NCI-H2171 treated with DMSO at 0.1 percent for 48 hours (cell line): ENCODE measurements around the gene ZBTB8B.
"Not testable (repeated sequence)": the region's sequence is repeated elsewhere in the genome, so short reads cannot be mapped to it uniquely, and the experiment has no call there.

Experiments
- DNase-seq: peaks from one replicate; lab custom pipeline; 2025; lab: John Stamatoyannopoulos, UW

The ZBTB8B gene

DNA sequence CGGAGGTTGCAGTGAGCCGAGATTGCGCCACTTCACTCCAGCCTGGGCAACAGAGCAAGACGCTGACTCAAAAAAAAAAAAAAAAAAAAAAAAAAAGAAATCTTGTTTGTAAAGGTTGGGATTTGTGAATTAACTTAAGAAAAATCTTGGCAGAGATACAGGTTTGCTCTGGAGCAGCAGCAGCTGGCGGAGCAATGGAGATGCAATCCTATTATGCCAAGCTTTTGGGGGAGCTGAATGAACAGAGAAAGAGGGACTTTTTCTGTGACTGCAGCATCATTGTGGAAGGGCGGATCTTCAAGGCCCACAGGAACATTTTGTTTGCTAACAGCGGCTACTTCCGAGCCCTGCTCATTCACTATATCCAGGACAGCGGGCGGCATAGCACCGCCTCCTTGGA lies 5.6 kb downstream of the ZBTB8B start:
- DNase-seq = no peak

DNA sequence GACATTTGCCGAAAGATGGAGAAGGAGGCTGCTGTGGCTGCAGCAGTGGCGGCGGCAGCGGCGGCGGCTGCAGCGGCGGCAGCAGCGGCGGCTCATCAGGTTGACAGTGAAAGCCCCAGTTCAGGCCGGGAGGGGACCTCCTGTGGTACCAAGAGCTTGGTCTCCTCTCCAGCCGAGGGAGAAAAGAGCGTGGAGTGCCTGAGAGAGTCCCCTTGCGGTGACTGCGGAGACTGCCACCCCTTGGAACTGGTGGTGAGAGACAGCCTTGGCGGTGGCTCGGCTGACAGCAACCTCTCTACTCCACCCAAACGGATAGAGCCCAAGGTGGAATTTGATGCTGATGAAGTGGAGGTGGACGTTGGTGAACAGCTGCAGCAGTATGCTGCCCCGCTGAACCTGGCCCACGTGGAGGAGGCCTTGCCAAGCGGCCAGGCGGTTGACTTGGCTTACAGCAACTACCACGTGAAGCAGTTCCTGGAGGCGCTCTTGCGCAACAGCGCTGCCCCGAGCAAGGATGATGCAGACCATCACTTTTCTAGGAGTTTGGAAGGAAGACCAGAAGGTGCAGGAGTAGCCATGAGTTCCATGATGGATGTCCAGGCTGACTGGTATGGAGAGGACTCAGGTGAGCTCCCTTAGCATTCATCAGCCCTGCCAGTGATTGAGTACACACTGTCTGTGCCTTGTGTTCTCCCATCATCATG lies 6.3 kb downstream of the ZBTB8B start:
- no peak for DNase-seq

DNA sequence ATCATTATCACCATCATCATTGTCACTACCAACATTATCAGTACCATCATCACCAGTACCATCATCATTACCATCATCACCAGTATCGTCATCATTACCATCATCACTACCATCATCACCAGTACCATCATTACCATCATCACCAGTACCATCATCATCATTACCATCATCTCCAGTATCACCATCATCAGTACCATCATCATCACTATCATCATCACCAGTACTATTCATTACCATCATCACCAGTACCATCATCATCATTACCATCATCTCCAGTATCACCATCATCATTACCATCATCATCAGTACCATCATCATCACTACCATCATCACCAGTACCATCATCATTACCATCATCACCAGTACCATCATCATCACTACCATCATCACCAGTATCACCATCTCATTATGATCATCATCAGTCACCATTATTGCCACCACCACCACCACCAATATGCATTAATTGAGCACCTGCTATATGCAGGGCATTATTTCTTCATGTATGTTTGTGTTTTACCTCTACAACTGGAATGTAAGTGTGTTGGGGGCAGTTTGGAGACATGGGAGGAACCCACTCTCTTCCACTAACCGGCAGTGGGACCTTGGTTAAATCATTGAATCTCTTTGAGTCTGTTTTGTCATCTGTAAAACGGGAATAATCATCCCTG lies 7.0 kb downstream of the ZBTB8B start:
- no peak for DNase-seq

DNA sequence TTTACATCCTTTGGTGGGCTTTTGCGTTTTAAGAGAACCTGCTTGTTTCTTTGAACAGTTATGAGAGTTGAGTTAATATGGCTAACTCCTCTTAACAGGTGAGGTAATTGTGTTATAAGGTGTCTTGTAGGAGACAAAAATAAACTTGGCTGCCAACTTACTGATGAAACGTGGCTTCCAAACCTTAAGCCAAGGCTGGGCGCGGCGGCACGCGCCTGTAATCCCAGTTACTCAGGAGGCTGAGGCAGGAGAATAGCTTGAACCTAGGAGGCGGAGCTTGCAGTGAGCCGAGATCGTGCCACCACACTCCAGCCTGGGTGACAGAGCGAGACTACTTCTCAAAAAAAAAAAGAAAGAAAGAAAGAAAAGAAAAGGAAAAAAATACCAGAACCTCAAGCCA lies 8.1 kb downstream of the ZBTB8B start:
- DNase-seq = not testable (repeated sequence)

DNA sequence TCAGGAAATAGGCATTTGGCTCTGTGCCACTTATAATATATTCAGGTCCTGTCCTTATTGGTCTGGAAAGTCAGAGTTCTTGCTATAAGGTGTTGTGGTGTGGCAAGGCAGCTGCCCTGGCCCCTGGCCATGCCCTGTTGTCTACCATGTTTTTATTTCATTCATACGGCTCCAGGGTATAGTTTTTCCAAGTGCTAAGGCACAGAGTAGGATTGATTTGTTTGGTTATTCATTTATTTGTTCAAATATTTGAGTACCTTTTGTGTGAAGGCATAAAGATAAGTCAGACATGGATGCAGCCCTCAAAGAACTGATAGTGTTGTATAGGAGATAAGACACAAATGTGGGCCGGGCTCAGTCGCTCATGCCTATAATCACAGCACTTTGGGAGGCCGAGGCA lies 10.1 kb downstream of the ZBTB8B start:
- no peak for DNase-seq

DNA sequence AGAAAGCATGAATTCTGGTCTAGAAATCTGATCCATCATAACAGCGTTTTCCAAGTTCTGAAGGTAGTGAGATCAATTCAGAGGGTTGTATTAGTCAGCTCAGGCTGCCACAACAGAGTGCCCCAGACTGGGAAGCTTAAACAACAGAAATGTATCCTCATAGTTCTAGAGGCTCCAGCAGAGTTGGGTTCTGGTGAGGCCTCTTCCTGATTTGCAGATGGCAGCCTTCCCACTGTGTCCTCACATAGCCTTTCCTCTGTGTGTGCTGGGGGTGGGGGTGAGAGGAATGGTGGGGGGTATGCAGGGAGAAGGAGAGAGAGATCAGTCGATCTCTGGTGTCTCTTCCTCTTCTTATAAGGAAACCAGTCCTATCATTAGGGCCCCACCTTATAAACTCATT lies 15.1 kb downstream of the ZBTB8B start:
- no peak for DNase-seq

DNA sequence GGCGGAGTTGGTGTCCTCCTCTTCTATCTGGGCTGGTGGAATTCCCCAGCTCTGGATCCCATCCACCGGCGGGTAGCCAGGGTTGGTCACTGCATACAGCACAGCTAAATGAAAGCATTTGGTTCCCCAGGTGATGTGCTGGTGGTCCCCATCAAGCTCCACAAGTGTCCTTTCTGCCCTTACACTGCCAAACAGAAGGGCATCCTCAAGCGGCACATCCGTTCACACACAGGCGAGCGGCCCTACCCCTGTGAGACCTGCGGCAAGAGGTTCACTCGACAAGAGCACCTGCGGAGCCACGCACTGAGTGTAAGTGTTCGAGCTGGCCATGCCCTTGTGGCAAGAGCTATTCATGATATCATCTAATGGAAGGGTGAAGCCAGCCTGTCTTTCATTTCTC lies 15.9 kb downstream of the ZBTB8B start:
- no peak for DNase-seq

DNA sequence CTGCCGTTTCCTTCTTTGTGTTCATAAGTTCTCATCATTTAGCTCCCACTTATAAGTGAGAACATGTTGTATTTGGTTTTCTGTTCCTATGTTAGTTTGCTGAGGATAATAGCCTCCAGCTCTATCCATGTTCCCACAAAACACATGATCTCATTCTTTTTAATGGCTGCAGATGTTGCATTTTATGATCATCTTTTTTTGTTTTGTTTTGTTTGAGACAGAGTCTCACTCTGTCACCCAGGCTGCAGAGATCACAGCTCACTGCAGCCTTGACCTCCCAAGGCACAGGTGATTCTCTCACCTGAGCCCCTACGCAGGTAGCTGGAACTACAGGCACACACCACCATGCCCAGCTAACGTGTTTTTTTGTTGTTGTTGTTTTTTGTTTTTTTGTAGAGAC lies 16.9 kb downstream of the ZBTB8B start:
- not testable (repeated sequence) for DNase-seq

DNA sequence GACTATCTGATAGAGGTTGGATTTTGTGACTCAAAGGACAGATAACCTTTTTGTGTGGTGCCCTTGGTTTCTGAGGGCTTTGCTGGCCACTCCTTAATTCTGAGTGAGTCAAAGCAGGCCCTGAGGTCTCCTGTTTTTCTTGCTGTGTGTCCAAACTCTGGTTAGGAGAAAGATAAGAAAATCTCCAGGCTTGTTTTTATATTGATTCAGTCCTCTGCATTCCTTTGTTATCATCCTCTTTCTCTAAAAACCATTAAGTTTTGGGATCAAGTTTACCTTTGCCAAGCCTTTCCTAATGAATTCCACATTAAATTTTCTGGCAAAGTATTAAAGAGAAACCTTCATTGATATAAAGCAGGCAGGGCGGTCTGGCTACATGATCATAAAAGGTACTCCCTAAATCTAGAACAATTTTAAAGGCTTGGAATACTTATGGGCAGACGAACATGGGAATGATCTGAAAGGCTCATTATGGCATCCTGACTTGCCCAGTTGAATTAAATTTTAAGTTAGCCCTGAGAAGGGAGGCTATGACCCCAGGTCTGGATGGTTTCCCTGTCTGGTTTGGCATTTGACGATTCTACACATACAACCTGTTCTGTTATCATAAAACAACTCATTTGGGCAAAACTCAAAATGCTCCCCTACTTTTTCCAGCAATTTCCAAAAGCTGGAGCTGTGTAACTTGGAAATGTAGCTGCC lies 20.8 kb downstream of the ZBTB8B start:
- DNase-seq = no peak

DNA sequence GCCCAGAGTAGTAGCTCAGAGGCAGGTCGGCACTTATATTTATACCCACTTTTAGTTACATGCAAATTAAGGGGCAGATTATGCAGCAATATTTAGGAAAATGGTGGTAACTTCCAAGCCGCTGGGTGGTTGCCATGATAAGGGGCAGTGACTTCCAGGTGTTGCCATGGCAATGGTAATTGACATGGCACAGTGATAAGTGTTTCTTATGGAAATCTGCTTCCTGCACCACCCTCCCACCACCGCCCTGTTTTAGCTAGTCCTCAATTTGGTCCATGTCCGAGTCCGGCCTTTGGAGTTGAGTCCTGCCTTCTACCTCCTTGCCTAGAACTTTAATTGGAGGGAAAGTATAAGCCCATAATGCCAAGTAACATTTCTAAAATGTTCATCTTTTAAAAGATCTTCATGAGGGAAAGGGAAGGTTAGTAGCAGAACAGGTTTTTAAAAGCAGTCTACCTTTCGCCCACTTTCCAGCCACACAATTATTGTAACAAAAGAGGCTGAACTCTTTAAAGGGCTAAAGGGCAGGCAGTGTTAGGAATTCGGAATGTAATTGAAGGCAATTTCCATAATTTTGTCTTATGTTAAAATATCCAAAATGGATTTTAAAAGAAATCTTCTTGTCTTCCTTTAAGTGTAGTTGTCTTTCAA lies 21.7 kb downstream of the ZBTB8B start:
- DNase-seq = no peak

DNA sequence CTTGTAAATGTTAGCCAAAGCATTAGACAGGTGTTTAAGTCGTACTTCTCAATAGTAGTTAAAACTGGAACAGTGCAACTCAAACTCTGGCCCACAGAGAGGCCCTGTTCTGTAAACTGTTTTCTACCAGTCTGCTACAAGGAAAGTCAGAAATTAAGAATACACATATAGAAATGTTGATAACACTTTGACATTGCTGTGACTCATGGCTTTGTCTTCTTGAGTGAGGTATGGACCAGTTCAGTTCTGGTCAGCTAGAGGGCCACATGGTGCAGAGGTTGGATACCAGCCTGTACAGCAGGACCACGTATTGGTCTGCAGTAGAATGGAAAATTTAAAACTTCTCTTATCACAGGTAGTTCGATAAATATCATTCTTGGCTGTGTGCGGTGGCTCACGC lies 22.3 kb downstream of the ZBTB8B start:
- DNase-seq = no peak

DNA sequence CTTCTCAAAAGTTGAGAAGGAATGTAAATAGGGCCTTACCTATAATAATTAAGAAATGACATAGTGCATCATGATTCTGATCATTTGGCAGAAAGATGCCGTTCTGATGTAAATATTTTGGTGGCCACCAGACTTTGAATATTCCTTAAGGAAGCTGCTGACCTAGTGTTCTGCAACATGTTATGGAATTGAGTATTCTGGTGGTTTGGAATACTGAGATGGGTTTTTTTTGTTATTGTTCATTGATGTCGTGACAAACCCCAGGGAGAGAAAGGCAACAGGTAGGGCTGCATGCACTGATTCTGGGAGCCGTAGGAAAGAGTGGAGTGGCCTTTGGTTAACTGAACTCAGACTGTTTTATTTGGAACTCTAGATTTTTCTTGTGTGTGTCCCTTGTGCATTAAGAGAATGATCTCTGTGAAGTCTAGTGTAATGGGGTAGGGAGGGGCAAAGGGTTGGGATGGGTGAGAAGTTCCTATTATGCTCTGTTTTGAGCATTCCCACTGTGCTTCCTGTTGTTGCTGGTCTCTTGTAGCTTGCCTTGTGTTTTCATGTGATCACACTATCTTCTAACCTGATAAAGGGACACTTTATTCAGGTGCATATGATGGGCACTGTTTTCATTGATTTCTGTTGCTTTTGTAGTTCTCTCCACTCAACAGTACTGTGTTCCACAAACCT lies 25.0 kb downstream of the ZBTB8B start:
- no peak for DNase-seq

DNA sequence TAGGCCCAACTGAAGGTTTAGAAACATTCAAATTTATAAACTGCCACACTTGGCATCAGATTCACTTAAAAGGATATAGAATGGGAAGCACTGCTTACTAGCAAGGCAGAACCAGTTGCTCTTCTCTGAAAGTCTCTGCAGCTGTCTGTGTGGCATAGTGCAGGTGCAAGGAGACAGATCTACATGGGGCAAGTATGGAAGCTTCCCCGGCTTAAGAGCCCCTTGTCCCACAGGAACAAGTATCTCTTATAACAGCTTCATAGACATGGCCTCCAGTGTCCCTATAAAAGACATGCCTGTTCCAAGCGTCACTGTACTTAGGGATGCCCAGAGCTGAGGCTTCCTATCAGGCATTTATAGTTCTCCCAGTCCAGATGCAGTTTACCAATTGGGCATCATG lies 26.5 kb downstream of the ZBTB8B start:
- no peak for DNase-seq

DNA sequence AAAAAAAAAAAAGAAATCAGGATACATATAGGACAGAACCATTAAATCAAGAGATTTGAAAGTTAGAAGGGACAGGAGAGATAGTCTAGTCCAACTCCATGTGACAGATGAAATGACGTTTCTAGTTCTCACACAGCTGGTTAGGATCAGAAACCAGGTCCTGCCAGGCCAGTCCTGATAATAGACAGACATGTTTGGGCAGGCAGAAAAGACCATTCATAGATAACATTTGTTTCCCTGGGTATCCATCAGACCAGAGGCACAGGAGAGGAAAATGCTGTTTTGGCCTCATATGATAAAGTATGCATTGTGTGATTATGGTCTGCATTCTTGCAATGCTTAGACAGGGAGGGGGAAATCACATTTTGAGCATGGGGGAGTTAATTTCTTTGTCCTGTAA lies 29.3 kb downstream of the ZBTB8B start:
- no peak for DNase-seq

DNA sequence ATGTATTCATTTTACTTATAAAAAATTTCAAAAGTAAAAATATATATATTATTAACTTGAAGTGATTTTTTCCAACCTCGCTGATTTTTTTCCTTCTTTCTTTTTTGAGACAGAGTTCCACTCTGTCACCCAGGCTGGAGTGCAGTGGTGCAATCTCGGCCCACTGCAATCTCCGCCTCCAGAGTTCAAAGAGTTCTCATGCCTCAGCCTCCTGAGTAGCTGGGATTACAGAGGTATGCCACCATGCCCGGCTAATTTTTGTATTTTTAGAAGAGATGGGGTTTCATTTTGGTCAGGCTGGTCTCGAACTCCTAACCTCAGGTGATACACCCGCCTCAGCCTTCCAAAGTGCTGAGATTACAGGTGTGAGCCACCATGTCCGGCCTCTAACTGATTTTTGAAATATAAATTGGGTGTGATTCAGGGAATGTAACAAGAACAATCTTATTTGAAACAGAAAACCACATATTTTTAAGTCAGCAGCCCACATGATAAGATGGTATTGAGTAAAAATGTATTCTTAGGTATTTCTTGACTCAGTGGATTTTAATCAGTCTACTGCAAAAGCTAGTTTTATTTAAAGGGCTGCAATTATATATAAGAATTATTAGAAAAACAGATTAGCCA lies 30.0 kb downstream of the ZBTB8B start:
- DNase-seq = no peak

DNA sequence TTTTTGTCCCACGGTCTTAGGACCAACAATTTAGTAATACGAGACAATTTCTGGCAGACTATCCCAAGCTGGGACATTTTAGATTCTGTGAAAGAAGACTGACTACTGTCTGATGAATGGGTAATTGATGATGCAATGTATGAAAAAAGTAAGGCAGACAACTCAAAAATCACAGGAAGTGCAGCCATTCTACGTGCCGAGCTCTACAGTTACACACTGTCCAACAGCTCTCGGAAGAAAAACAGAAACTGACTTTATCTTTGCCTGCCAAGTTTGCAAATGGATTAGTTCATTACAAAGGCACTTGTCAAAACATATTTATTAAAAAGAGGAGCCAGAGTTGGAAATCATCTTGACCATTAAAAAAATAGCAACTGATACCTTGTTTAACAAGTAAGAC lies 31.3 kb downstream of the ZBTB8B start:
- DNase-seq = no peak

DNA sequence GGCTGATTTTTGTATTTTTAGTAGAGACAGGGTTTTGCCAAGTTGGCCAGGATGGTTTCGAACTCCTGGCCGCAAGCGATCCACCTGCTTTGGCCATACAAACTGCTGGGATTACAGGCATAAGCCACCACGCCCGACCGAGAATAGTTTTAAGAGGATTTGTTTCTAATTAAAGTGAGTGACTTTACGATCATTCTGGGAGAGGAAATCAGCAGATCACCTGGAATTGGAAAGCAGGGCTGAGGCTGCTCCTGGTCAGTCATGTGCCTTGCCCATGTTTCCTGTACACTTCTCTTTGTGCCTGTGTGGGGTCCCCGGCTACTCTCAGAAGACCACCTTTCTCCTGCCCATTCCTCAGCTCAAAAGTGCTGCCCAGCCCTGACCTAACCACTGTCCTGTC lies 33.9 kb downstream of the ZBTB8B start:
- no peak for DNase-seq

DNA sequence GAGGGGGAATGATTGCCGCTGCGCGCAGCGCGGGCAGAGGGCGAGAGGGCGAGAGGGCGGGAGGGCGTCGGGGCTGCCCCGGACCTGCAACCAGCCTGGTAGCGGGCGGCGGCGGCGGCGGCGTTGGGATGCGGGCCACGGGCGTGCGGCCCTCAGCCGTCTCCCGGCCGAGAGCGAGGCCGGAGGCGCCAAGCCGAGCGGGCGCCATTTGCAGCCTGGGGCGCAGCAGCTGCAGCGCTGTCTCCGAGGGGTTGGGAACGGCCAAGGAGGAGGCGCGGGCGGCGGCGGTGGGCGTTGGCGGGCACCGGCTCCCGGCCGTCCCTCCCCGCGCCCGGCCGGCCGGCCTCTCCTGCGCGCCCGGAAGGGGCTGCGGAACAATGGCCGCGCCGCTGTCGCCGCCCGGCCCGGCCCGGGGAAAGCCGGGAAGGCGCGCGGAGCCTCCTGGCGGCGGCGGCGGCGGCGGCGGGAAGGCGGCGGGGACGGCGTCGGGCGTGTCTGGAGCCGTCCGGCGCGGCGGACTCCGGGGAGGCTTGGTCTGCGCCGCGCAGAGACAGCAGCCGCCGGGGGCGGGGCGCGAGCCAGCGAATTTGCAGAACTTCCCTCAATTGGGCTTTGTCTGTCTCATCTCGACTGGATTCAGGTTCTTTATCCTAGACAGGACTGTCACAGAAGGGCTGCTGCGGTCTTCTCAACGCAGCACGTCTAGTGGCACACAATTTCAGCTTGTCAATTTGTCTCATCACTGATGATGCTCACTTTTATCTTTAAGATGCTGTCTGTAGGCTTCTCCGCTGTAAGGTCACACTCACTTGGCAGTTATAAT lies 35.7 kb downstream of the ZBTB8B start:
- peak; percentile 60 for DNase-seq

DNA sequence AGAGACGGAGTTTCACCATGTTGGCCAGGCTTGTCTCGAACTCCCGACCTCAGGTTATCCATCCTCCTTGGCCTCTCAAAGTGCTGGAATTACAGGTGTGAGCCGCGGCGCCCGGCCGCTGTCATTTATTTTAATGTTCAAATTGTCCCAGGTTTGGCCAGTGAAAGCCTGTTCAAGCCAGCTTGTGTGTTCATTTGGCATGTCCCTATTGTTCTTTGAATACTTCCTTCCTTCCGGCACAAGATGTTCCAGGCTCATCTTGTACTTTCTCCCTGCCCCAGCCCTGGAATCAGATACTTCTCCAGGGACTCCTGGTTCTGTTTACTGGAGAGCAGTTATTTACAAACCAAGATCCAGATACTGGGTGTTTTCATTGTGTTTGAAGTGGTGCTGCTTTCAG lies 37.0 kb downstream of the ZBTB8B start:
- DNase-seq = no peak

DNA sequence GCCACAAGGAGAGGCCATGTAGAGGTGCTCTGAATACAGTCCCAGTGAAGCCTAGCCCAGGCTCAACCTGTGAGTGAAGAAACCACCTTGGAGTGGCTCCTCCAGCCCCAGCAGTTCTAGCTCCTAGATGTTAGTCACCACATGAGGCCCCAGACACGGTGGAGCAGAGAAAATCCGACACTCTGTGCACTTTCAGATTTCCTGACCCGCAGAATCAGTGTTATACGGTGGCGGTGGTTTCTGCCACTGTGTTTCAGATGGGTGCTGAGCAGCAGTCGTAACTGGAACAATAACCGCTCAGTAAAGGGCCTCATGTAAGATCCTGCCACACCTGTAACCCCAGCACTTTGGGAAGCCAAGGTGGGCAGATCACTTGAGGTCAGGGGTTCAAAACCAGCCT lies 38.3 kb downstream of the ZBTB8B start:
- no peak for DNase-seq

DNA sequence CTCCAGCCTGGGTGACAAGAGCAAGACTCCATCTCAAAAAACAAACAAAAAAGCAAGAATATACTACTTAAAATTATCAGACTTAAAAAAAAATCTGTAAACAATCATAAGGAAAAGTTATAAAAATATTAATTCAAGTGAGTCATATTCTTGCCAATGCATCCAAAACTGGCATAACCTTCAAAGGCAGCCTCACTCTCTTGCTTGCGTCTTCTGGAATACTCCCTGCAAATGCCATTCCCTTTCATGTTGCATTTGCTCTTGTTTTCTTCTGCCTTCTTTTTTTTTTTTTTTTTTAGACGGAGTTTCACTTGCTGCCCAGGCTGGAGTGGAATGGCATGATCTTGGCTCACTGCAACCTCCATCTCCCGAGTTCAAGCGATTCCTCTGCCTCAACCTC lies 42.1 kb downstream of the ZBTB8B start:
- no peak for DNase-seq
